ENCODE measurements around the gene MOCOS. TPM values are rescaled to one million over a fixed set of nuclear protein-coding genes. Genes with fewer than 3 reads are reported as not detected.

Gene MOCOS
- total and polyA plus RNA-seq, 2 of the 13 experiments (the other 11 are each of a cell fraction or from before 2014, with no cell fraction given) = 7.7 to 15.4 TPM

GRCh38 chr18:36273347-36273746 is 86.0 kb downstream of the MOCOS start:
- in situ Hi-C loops (cut with HindIII; ENCODE audit: extremely low pct_ligation_motif_present, low pct_unique_long_range_greater_than_20kb) (no loop called here), intact Hi-C loops (cut with micrococcal nuclease; ENCODE audit: unreplicated experiment) (no loop called here)
- Histone ChIP-seq H3K27ac (ENCODE audit: extremely low read length, insufficient read depth, low read length) (no peak overlapping the region), H3K79me2 (ENCODE audit: insufficient read depth, low read length) (no peaks in the 10 kb centered on the region), H3K4me1 (ENCODE audit: insufficient read depth, low read length) (no peaks in the 10 kb centered on the region), H3K4me3 (replicated peaks in 1 of 3; ENCODE audit: insufficient read depth in 1 of 3, low read depth in 2 of 3, low read length in 3 of 3) (no peak overlapping the region), H3K9me3 (ENCODE audit: low read length) (no peaks in the 10 kb centered on the region), H4K20me1 (ENCODE audit: insufficient read depth, low read length) (no peaks in the 10 kb centered on the region), H3K27me3 (ENCODE audit: control insufficient read depth in 1 of 2, insufficient read depth in 2 of 2, low read length in 2 of 2) (no peaks in the 10 kb centered on the region), H3K4me2 (ENCODE audit: low read depth, low read length) (no peak overlapping the region), H3K9ac (ENCODE audit: insufficient read depth, low read depth, low read length) (no peak overlapping the region), H3K36me3 (replicated peaks in 1 of 2; ENCODE audit: control insufficient read depth in 1 of 2, insufficient read depth in 2 of 2, low read length in 2 of 2) (peaks cover 0 to 12% of the 10 kb centered on the region in 2 experiments; a peak in 2 of 5 replicates), H2AFZ (ENCODE audit: low read length) (no peak overlapping the region)
- POLR2A ChIA-PET = no interaction called here
- no peak for DNase-seq (ENCODE audit: low spot score)
- BruUV-seq (replicated peaks) = no TSS peak
- FAIRE-seq = no peak
- WGBS (ENCODE audit: low lambda C conversion rate) = 94% methylated on average over 8 of the region's 8 CpGs
- no peak for ATAC-seq
- TF ChIP-seq ZNF282 (IDR thresholded peaks at IDR 0.05; ENCODE audit: partially characterized antibody) (no peak), ZNF326 (CRISPR knock-in tag; IDR thresholded peaks at IDR 0.05; ENCODE audit: borderline replicate concordance) (no peak), ZNF691 (CRISPR knock-in tag; IDR thresholded peaks at IDR 0.05; ENCODE audit: borderline replicate concordance, low read depth) (no peak), IRF2 (CRISPR knock-in tag; IDR thresholded peaks at IDR 0.05) (no peak), ZNF280D (CRISPR knock-in tag; IDR thresholded peaks at IDR 0.05) (no peak), ZBTB2 (CRISPR knock-in tag; IDR thresholded peaks at IDR 0.05; ENCODE audit: low read depth) (no peak), ATF6 (CRISPR knock-in tag; conservative IDR thresholded peaks at IDR 0.05) (no peak), ZNF460 (CRISPR knock-in tag; IDR thresholded peaks at IDR 0.05; ENCODE audit: borderline replicate concordance) (no peak), TRIM24 (CRISPR knock-in tag; IDR thresholded peaks at IDR 0.05) (no peak), MXD4 (CRISPR knock-in tag; IDR thresholded peaks at IDR 0.05) (no peak), ZNF280B (CRISPR knock-in tag; IDR thresholded peaks at IDR 0.05; ENCODE audit: borderline replicate concordance) (no peak), SKI (IDR thresholded peaks at IDR 0.05; ENCODE audit: partially characterized antibody) (no peak), ZNF737 (CRISPR knock-in tag; IDR thresholded peaks at IDR 0.05; ENCODE audit: borderline replicate concordance) (no peak), NR2C2 (CRISPR knock-in tag; IDR thresholded peaks at IDR 0.05; ENCODE audit: borderline replicate concordance) (no peak), SRSF1 (optimal IDR thresholded peaks at IDR 0.05; ENCODE audit: low read depth, low read length) (no peak), NFKB2 (CRISPR knock-in tag; IDR thresholded peaks at IDR 0.05; ENCODE audit: borderline replicate concordance) (no peak)
- CTCF ChIA-PET (ENCODE audit: low intra/inter-chr PET ratio, low total read pairs) = no interaction called here
